G401.6 (cell line): ENCODE measurements around the gene PRDM16.

Source experiments
- FAIRE-seq: peaks from 2 replicates; lab custom pipeline; 2012; peaks lifted over from hg19 to GRCh38; lab: Jason Lieb, UNC

Gene PRDM16

DNA sequence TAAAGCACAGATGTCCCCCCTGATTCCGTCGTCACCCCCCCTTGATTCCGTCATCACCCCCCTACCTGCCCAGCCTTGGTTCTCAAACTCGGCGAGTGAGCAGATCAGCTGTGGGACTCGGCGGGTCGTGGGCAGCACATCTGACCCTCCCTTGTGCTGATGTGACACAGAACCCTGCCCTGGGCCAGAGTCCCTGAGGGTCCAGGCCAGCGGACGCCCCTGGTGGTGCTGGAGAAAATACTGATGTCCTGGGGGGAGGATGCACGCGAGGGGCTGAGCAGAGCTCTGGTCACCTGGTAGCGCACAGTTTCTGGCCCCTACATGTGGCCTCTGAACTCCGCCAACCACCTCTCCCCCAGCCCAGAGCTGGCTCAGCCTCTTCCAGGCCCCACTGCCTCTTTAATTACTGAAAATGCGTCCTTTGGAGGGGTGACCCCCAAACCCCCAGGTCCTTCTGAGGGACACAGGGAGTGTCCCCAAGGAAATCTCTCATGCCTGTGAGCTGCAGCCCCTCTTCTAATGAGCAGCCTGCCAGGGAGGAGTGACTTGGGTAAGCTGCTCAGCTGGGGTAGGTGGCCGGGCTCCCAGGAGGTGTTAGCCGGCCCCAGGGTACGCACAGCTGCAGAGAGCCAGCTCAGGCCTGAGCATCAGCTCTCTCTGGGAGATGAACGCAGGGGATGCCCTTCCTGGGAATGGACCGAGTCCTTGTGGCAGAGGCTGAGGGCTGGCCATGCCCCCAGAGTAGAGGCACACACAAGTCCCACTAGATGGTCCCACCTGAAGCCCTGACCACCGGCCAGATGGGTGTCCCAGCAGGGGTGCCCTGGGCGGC is 255.9 kb downstream of the PRDM16 start:
- no peak for FAIRE-seq

DNA sequence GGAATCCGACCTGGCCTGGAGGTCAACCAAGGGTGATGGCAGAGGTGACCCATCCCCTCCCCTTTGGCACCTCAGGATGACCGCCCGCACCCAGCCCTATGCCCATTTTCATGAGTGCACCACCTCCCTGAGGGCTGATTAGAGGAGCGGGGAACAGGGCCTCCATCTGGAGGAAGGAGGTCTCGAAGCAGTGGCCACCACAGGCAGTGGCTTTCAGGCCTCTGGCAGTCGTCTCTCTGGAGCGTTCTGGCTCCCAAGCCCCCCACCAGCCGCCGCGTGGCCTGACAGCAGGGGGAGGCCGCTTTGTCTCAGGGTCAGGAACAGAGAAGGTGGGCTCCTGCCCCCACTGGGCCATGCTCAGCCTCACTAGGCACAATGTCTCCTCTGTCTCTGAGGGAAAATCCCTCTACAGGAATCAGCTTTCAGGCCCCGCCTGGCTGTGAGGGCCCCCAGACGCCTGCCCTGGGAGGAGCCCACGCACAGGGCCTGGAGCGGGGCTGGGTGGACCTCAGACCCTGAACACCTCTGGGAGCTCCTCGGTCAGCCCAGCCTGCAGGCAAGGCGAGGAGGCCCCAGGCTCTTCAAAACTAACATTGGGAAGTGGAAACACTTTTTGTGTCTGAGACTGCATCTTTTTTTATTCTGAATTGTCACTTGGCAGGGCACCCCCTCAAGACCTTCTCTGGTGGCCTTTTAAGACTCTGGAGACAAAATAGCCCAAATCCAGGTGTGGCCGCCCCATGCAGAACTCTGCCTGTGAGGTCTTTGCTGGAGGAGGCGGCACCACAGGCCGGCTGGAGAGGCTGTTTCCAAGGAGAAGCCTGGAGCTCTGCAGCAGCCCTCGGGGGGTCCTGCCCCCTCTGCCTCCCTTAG is 257.7 kb downstream of the PRDM16 start:
- no peak for FAIRE-seq

DNA sequence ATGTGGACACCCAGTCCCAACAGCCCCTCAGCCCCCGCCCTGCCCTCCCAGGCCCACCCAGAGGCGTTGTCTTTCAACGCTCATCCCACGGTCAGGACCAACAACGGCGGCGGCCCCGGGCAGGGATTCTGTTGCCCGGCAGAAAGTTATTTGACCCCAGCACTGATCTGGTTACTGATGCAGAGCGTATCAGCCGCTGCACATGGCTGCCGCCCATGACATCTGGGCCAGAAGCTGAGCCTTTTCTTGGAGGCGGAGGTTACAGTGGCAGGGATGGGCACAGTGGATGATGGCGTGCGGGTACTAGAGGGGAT is 258.3 kb downstream of the PRDM16 start:
- FAIRE-seq, result no peak

DNA sequence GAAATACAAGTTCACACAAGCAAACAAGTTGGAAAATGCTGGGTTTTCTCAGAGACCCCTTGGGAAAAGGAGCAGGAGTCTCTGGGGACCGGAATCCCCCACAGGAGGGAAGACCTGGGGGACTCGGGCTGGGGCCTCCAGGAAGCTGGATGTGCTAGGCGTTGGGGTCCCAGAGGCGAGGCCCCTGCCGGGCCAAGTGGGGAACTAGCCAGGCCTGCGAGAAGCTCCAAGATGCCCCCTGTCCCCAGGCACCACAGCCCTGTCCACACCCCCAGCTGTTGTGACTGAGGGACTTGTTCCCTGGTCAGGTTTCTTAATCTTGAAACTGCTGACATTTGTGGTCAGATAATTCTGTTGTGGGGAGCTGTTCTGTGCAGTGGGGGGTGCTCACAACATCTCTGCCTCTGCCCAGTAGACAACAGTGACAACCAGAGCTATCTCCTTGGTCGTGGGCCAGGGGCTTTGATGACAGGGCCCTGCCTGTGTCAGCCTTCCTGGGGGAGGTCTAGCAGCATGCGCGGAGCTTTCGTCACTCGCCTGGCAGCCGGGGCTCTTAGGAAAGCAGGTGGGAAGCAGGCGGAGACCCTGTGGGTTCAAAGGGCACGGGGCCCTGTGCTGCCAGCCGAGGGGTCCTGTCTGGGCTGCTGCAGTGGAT is 259.1 kb downstream of the PRDM16 start:
- FAIRE-seq, result no peak

DNA sequence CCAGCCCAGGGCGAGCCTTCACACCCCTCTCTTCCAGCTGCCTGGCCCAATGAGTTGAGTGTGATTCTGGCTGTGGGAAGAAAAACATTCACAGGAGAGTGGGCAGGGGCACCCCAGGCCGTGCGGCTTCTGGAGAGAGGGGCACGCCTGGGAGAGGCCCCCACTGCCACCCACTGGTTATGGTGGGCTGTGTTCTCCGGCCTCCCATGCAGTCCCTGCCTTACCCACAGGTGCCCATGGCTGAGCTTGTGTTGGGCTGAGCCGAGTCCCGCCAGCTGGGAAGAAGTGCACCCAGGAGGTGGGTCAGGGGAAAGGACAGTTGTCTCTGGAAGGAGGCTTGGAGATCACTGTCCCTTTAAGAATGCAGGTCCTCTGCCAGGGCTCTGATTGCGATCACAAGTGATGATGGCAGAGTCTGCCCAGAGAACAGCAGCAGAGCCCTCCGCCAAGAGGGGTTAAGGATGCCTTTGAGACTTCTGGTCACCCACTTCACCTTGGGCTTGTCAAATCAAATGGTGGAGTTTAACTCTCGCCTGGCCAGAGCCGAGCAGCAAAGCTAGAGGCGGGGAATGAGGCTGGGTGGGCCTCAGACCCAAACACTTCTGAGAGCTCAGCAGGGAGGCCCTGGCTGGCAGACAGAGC is 260.8 kb downstream of the PRDM16 start:
- no peak for FAIRE-seq

DNA sequence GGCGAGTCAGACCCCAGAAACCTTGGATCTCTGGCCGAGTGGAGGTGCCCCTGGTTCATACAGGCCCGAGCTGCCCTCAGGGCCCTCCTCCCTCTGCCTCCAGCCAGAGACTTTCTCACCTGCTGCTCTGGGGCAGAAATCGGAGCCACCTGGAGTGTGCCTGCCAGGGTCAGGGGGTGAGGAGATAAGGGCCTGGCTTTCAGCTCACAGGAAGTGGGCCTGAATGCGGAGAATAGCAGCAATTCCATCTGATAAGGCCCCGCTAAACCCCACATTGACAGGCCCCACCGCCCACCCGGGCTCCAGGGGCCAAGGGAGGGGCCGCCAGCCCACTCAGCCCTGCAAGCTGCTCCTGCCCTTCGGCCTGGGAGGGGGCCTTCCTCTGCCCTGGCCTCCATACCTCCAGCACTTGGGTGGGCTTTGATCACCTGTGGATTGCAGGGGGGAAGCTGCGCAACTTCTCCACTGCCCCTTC is 261.8 kb downstream of the PRDM16 start:
- FAIRE-seq, result no peak

DNA sequence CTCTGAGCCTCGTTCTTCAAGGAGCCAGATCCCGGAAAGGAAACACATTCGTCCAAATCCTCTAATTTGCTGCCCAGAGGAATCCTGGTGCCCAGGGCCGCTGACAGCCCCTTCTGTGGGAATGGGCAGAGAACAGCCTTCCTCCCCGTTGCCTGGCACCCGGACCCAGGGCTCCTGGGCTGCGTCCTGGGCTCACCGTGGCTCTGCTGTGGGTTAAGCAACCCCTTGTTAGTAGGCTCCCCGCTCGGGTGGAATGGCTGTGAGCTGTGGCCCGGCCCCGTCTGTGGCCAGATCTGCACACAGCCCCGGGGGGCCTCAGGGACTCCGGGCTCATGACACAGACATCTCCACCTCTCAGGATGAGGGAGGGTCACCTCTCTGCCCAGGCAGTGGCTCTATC is 262.6 kb downstream of the PRDM16 start:
- no peak for FAIRE-seq

DNA sequence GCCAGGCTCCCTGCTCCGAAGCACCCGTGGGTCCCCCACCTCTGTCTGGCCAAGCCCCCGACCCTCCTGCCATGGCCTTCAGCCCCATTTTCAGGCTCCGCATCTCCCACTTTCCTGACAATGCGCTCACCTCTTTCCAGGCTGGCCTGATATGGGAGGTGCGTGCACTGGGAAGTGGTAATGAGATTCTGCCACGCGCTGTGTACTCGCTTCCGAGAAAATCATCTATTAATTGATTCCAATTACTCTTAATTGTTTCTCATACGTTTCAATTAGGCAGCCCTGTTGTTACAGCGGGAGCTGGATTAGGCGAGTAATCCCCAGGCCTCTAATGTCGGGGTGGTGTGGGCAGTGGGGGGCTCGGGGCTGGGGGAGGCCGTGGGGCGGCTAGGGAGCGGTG is 263.0 kb downstream of the PRDM16 start:
- no peak for FAIRE-seq

DNA sequence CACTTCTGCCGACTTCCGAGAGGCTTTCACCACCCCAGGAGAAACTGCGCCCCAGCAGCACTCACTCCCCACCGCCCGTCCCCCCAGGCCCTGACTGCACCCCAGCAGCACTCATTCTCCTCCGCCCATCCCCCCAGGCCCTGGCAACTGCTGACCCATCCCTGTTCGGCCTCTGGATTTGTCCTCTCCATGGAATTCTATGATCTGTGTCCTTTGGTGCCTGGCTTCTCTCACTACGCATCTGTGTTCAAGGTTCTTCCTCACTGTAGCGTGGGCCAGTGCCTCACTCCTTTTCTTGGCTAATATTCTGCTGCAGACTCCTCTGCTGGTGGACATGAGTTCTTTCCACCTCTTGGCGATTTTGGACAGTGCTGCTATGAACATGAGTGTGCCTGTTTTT is 263.7 kb downstream of the PRDM16 start:
- no peak for FAIRE-seq

DNA sequence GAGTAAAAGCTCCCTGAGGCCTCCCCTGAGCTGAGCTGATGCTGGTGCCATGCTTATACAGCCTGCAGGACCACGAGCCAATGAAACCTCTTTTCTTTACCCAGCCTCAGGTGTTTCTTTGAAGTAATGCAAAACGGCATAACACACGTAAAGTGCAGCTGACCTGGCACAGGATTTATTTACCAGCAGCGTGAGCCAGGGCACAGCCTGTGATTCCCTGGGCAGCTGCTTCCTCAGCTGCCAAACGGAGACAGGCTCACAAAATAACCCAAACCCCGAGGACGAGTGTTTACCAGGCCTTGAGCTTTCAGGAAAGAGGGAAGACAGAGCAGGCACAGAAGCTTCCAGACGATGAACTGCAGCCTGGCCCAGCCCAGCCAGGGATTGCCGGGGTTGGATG is 264.9 kb downstream of the PRDM16 start:
- no peak for FAIRE-seq

DNA sequence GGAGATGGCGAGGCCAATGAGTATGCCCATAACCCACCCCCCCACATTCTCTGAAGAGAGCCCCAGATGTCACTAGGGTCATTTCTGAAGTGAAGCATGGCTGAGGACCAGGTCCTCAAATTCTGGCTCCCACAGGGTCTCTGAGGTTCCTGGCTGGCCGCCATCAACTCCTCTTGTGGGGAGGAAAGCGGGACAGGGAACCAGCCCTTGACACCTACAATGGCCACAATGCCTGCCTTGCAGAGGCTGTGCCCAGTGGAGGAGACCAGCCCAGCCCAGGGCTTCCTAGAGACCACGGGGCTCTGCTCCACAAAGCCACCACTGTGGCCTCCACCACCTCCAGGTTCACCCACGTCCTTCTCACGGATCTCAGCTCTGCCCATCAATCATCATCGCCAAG is 265.4 kb downstream of the PRDM16 start:
- FAIRE-seq, result no peak

DNA sequence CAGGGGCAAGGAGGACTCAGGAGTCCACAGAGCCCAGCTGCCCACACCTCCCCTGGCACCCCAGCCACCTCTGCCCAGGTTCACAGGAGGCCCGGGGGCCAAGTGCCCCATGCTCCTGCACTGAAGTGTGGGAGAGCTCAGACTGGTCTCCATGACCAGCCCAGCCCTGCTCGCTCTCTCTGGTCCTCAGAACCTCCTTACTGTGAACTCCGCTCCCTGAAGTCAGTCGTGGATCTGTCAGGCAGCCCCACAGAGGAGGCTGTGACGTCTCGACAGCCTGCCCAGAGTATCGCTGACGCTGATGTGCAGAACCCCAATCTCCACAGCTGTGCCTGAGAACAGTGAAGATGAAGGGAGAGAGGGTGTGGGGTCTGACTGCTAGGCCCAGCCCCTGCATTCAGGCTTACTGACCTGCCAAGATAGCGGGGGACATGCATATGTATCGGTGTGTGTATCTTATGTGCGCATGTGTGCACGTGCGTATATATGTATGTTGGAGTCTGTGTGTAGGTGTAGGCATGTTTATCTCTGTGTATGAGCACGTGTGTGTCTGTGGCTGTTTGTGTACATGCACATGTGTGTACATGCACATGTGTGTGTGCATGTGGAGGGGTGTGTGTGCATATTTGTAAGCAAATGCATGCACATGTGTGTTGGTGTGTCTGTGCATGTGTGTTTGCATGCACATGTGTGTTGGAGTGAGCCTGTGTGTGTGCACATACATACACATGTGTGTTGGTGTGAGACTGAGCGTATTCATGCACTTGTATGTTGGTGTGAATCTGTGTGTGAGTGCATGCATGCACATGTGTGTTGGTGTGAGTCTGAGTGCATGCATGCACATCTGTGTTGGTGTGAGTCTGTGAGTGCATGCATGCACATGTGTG is 267.0 kb downstream of the PRDM16 start:
- no peak for FAIRE-seq

DNA sequence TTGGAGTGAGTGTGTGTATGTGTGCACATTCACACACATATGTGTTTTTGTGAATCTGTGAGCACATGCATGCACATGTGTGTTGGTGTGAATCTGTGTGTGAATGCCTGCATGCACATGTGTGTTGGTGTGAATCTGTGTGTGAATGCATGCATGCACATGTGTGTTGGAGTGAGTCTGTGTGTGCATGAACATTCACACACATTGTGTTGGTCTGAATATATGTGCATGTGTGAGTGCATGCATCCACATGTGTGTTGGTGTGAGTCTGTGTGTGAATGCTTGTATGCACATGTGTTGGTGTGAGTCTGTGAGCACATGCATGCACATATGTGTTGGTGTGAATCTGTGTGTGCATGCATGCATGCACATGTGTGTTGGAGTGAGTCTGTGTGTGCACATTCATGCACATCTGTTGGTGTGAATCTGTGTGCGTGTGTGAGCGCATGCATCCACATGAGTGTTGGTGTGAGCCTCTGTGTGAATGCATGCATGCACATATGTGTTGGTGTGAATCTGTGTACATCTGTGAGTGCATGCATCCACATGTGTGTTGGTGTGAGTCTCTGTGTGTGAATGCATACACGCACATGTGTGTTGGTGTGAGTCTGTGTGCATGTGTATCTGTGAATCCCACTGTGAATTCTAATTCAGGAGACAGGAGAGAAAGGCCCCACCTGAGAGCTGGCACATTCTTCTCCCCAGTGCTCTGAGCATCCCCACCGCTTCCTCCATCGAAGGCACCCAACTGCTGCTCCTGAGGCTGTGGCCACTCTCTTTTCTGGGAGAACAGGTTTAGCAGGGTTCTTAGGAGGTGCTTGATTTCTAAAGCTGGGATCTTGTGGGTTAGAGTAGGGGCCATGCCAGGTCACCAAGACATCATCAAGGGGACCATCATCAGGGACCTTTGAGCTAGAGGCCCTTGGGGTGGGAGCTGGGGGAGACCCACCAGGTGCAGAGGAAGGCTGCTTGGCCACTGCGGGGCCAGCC is 267.9 kb downstream of the PRDM16 start:
- FAIRE-seq, result no peak

DNA sequence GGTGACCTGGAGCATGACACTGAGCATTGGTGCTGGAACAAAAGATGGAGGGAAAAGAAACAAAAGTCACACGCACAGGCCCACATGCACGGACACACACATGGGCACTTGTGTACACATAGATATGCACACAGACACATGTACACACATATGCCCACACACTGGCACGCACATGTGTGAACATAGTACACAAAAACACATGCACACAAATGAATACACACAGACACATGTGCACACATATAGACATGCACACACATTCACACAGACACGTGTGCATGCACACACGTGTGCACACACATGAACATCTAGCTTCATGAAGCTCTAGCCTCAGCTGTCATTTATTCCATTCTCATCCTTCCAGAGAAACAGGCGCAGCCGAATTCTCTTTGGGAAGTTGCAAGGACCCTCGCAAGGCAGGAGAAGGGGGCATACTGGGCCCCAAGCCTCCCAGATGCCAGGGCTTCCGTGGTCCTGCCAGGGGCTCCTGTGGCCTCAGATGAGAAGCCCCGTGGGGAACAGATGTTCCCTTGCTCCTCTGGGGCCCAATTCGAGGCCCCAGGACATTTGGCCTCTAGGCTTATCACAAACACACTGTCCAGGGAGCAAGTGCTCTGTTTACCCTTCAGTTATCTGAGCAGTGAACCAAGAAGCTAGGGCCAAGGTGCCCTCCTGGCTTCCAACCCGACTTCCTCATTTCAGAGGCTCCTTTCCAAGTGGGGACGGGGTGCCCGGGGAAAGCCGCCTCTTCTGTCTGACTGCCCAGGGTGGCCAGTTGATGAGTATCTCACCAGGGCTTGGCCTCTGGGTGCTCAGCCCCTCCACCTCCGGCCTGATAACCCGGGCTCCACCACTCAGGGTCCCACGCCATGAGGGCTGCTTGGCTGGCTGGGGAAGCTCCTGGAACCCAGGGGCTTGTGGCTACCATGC is 269.1 kb downstream of the PRDM16 start:
- no peak for FAIRE-seq

DNA sequence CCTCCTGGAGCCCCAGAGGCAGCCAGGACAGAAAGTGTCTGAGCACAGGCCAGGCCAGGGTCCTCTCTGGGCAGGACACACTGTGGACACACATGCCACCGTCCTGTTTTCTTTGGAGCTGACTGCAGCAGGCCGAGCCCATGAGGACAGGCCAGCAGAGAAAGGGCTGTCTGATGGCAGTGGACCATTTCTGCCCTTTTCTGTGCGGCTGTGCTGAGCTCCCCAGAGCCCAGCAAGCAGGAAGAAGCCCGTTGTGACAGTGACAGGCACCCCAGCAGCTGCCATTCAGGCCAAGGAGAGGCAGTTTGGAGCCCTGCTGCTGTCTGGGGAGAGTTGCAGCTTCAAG is 269.7 kb downstream of the PRDM16 start:
- no peak for FAIRE-seq

DNA sequence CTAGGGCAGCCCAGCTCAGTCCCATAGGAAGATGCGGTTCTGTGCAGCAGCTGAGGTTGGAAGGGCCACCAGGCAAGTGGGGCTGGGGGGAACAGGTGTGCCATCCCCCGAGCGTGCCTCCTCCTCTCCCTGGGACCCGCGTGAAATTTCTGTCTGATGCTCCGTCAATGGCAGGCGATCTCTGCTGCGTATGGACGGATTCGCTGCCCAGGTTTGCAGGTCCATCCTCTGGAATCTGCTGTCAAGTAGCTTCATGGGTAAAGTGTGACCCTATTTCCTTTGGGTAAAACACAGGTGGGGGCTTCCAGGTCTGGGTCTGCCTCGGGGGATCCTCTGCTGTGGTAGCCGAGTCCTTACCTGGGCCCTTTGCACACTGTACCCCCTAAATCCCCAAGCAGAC is 270.9 kb downstream of the PRDM16 start:
- no peak for FAIRE-seq

DNA sequence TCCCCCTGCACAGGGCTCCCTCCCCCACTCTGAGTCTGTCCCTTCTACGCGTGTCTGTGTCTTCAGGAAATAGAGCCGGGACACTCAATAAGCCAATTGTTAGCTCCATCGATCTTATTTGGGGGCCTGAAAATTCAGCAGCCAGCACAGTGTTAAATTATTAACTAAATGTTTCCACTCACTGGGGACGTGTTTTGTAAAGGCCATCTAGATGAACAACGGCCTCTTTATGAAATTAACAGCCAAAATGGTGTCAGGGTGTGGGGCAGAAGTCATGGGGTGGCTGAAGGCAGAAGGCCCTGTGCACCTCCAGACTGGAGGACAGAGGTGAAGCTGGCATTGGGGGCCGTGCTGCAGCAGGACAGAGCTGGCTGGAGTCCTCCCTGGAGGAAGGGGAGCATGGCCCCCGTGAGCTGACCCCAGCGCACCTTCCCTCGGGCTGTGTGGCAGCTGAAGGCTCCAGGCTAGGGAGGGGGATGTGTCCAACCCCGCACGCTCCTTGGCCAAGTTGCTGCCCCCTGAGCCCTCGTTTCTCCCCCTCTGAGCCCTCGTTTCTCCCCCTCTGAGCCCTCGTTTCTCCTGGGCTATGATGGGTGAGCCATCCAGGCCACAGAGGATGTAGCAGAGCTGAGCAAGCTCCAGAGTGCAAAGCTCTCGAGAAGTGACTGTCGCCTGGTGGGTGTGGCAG is 271.7 kb downstream of the PRDM16 start:
- FAIRE-seq, result no peak

DNA sequence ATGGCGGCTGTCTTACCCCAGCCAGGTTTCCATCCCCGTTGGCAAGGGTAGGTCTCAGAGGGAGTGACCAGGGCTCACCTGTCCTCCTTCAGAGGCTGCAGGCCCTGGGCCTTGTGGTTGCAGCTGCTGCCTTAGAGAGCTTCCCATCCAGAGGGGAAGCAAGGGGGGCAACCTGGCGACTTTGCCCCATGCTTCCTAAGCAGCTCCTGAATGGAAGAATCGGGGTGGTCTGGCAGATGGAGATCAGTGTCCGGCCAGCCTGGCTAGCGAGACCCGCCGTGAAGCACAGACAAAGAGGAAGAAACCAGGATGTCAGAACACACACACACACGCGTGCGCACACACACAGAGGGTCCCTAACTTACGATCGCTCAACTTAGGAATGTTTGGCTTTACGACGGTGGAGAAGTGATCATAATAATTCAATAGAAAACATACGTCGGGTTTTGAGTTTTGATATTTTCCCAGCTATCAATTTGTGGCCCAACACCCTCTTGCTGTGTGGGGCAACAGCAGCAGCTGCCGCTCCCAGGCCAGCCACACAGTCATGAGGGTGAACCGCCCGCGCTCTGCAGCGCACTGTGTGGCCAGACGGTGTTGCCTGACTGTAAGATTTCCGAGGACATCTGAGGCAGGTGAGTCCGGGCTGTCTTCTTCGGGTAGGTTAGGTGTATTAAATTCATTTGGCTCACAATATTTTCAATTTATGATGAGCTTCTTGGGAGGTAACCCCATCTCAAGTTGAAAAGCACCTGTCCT is 272.4 kb downstream of the PRDM16 start:
- FAIRE-seq, result no peak
